Cardiac muscle cell (in vitro differentiated cells and primary cell): ENCODE results near the gene SOX12. TPM values are rescaled to one million over a fixed set of nuclear protein-coding genes. Genes with fewer than 3 reads are reported as not detected.
"Not testable (repeated sequence)": the region's sequence is repeated elsewhere in the genome, so short reads cannot be mapped to it uniquely, and the experiment has no call there.

Source experiments
- DNase-seq, 2 donors: peaks; one replicate each; pipeline versions ENCODE4 v3.0.0 to v3.0.0-alpha.2; 2010 to 2017; ENCODE audit warnings: low read depth in 1 of 2, low spot score in 1 of 2
- H3K27ac ChIP-seq: fragments of 200-600 bp; sonication (generic); 2 replicates; pipeline ENCODE4 v1.5.1; 2016
- H3K27me3 ChIP-seq: fragments of 200-600 bp; sonication (generic); 2 replicates; pipeline ENCODE4 v1.6.0; 2016; ENCODE audit warnings: control low read depth
- H3K36me3 ChIP-seq: fragments of 200-600 bp; sonication (generic); 2 replicates; pipeline ENCODE4 v1.5.1; 2016; ENCODE audit warnings: control low read depth
- H3K4me1 ChIP-seq: fragments of 200-600 bp; sonication (generic); 2 replicates; pipeline ENCODE4 v1.8.1; 2017; ENCODE audit warnings: low read depth, mild to moderate bottlenecking, mixed run types
- H3K4me3 ChIP-seq: fragments of 200-600 bp; sonication (generic); 2 replicates; pipeline ENCODE4 v1.5.1; 2016; ENCODE audit warnings: mild to moderate bottlenecking
- H3K9me3 ChIP-seq: fragments of 200-600 bp; sonication (generic); 2 replicates; pipeline ENCODE4 v1.5.1; 2017; ENCODE audit warnings: low read depth, mild to moderate bottlenecking, control low read depth
- polyA plus RNA-seq: library from polyadenylated mRNA; unstranded; fragments of >200 nt; fragmentation: Nextera tagmentation; extraction: Ambion mirVana; gene quantifications from 2 replicates; pipeline ENCODE4 v1.2.1, GENCODE V29; 2016
- total RNA-seq: library from RNA; depleted of rRNA; stranded (reverse); fragments of >200 nt; gene quantifications from 2 replicates; pipeline ENCODE4 v1.2.3, GENCODE V29; 2016
- TF ChIP-seq, protein P1 (sequence below): IDR thresholded peaks from 2 replicates; pipeline ENCODE4 v1.5.1; 2012; ENCODE audit warnings: low read depth, mild to moderate bottlenecking, low read length

SOX12 gene
- total and polyA plus RNA-seq, 2 experiments from 2014 or later = 41.9 to 79.8 TPM

DNA sequence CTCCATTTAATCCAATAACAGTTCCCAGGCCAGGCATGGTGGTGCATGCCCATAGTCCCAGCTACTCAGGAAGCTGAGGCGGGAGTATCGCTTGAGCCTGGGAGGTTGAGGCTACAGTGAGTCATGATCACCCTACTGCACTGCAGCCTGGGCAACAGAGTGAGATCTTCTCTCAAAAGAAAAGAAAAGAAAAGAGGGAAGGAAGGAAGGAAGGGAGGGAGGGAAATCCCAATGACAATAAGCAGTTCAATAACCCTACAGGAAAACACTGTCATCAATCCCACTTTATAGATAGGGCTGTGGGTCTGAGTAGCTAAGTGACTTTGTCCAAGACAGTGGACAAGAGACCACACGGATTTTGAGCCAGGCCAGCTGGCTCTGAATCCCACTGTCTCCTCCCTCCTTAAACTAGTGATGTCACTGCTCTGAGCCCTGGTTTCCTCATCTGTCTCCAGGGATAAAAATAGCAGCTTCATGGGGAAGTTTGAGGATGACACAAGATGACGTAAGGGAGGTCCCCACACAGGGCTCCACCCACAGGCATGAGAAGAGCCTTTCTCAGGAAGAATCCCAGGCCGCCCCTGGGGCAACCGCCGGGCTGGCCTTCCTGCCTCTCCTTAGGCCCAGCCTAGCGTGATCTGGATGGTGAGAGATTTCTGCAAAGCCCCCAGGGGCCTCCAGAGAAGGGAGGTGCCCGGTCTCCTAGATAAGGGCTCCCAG lies 48.0 kb downstream of the SOX12 start:
- Histone ChIP-seq H3K27me3 (no peaks in the 10 kb centered on the region), H3K4me1 (no peaks in the 10 kb centered on the region), H3K27ac (no peak overlapping the region), H3K36me3 (no peaks in the 10 kb centered on the region), H3K9me3 (no peaks in the 10 kb centered on the region), H3K4me3 (no peak overlapping the region)
- peak in 1 of 2 donors; percentile 94 for DNase-seq
- TF ChIP-seq, protein P1, sequence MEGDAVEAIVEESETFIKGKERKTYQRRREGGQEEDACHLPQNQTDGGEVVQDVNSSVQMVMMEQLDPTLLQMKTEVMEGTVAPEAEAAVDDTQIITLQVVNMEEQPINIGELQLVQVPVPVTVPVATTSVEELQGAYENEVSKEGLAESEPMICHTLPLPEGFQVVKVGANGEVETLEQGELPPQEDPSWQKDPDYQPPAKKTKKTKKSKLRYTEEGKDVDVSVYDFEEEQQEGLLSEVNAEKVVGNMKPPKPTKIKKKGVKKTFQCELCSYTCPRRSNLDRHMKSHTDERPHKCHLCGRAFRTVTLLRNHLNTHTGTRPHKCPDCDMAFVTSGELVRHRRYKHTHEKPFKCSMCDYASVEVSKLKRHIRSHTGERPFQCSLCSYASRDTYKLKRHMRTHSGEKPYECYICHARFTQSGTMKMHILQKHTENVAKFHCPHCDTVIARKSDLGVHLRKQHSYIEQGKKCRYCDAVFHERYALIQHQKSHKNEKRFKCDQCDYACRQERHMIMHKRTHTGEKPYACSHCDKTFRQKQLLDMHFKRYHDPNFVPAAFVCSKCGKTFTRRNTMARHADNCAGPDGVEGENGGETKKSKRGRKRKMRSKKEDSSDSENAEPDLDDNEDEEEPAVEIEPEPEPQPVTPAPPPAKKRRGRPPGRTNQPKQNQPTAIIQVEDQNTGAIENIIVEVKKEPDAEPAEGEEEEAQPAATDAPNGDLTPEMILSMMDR = no peak

DNA sequence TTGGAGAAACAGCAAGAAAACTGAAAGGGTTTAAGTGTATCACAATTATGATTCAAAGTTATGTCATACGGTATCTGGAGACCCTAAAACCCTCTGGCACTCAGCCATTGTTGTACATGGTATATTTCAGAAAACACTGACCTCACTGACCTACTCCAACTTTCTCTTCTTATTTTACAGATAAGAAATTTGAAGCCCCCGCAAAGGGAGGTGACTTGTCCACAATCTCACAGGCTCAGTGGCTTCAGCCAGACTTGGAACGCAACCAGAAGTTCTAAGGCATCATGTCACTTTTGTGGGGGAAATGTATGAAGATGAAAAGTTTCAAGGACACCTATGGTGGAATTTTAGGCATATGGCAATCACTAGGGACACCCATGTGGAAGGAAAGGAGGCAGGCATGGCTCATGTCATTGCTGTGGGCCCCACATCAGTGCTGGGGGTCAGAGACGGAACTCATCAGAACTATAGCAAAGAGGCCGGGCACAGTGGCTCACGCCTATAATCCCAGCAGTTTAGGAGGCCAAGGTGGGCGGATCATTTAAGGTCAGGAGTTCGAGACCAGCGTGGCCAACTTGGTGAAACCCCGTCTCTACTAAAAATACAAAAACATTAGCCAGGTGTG lies 50.0 kb downstream of the SOX12 start:
- Histone ChIP-seq H3K27ac (no peak overlapping the region), H3K27me3 (no peaks in the 10 kb centered on the region), H3K36me3 (no peaks in the 10 kb centered on the region), H3K4me3 (no peak overlapping the region), H3K4me1 (no peaks in the 10 kb centered on the region), H3K9me3 (no peaks in the 10 kb centered on the region)
- DNase-seq = no peak
- TF ChIP-seq, protein P1 = no peak

DNA sequence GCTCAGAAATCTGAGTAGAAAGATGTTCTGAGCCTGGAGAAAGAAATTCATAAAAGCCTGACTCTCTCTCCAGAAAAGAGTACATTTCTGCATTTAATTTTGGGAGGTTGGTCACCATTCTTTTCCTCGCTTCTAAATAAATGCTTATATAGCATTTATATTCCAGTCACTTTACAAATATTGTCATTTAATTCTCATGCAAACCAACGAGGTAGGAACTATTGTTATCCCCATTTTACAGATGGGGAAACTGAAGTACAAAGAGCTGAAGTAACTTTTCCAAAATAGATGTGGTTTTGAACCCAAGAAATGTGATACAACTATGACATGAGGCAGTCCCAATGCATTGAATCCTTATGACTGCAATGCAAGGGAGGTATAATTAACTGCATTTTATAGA lies 50.7 kb downstream of the SOX12 start:
- Histone ChIP-seq H3K27me3 (peaks cover 6% of the 10 kb centered on the region), H3K36me3 (no peaks in the 10 kb centered on the region), H3K9me3 (no peaks in the 10 kb centered on the region), H3K4me1 (no peaks in the 10 kb centered on the region), H3K4me3 (no peak overlapping the region), H3K27ac (no peak overlapping the region)
- DNase-seq = no peak
- TF ChIP-seq, protein P1 = no peak

DNA sequence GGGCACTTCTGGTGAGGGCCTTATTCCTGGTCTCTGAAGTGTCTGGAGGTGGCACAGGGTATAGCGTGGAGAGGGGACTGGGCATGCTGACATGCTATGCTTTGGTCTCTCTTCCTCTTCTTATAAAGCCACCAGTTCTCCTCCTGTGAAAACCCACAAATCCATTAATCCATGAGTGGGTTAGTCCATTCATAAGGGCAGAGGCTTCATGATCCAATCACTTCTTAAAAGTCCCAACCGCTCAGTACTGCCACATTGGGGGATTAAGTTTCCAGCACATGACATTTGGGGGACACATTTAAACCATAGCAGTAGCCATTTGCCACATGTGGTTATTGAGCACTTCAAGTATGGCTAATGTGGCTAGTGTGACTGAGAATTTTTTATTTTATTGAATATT lies 51.4 kb downstream of the SOX12 start:
- DNase-seq = no peak
- no peaks in the 10 kb centered on the region for H3K36me3 ChIP-seq
- H3K27ac ChIP-seq = no peak overlapping the region
- H3K4me3 ChIP-seq = no peak overlapping the region
- peaks cover 12% of the 10 kb centered on the region for H3K27me3 ChIP-seq
- TF ChIP-seq, protein P1 = no peak
- H3K9me3 ChIP-seq = no peaks in the 10 kb centered on the region
- H3K4me1 ChIP-seq = no peaks in the 10 kb centered on the region

DNA sequence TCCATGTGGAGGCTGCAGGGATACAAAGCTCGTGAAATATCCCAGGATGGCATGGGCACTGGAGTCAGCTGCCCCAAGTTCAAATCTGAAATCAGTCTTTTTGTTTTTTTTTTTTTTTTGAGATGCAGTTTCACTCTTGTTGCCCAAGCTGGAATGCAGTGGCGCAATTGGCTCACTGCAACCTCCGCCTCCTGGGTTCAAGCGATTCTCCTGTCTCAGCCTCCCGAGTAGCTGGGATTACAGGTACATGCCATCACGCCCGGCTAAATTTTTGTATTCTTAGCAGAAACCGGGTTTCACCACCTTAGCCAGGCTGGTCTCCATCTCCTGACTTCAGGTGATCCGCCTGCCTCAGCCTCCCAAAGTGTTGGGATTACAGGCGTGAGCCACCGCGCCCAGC lies 52.2 kb downstream of the SOX12 start:
- H3K36me3 ChIP-seq, H3K9me3 ChIP-seq, H3K4me3 ChIP-seq, DNase-seq, H3K27ac ChIP-seq, H3K4me1 ChIP-seq: not testable (repeated sequence)
- peaks cover 21% of the 10 kb centered on the region for H3K27me3 ChIP-seq

DNA sequence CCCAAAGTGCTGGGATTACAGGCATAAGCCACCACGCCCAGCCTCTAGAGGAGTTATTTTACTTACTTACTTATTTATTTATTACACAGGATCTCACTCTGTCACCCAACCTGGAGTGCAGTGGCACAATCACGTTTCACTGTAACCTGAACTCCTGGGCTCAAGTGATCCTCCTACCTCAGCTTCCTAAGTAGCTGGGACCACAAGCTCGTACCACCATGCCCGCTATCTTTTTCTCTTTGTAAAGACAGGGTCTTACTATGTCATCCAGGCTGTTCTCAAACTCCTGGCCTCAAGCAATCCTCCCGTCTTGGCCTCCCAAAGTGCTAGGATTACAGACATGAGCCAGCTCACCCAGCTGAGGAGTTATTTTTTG lies 53.6 kb downstream of the SOX12 start:
- Histone ChIP-seq H3K4me1 (no peaks in the 10 kb centered on the region), H3K4me3 (no peak overlapping the region), H3K36me3 (no peaks in the 10 kb centered on the region), H3K9me3 (no peaks in the 10 kb centered on the region), H3K27me3 (peaks cover 27% of the 10 kb centered on the region), H3K27ac (no peak overlapping the region)
- TF ChIP-seq, protein P1 = no peak
- no peak for DNase-seq
